Activated CD4-positive, CD25-positive, alpha-beta regulatory T cell treated with anti-CD3 and anti-CD28 coated beads, Interleukin-2, amount 50 U/mL, for 16 hours (primary cell): Measurements from ENCODE around the gene E2F2.
"Not testable (repeated sequence)": the region's sequence is repeated elsewhere in the genome, so short reads cannot be mapped to it uniquely, and the experiment has no call there.

ENCODE experiments used
- DNase-seq: peaks from one replicate; pipeline ENCODE4 v3.0.0-alpha.2; 2020; ENCODE audit warnings: low read depth, low spot score

The E2F2 gene

DNA sequence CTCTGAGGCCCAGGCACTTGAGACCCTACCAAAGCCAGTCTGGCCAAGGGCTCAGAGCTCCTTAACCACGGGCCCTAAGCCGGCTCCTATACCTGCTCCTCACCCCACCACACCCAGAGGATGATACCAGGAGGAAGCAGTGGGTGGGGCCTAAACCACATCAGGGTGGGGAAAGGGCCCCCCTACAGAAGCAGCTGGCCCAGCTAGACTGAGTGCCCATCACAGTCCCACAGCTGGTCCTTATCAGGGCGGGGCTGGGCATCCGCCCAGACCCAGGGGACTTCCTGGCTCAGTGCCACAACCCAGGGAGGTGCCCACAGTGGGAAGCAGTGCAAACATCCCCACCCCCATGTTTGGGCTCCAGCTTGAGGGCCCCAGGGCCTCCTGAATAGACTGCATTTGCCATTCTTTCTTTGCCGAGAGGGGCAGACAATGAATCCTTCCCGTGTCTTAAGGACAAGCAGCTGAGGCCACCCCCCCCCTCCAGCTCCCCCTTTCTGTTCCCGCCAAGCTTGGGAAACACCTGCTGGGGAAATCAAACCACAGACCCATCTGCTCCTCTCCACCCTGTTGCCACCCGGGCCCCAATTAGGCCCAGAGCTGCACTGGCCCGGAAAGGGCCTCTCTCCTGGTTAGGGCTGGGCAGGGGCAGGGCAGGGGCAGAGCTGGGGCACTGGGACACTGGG, 6.2 kb downstream of the E2F2 start:
- no peak for DNase-seq

GRCh38 chr1:23524163-23524562, 6.9 kb downstream of the E2F2 start:
- no peak for DNase-seq

DNA sequence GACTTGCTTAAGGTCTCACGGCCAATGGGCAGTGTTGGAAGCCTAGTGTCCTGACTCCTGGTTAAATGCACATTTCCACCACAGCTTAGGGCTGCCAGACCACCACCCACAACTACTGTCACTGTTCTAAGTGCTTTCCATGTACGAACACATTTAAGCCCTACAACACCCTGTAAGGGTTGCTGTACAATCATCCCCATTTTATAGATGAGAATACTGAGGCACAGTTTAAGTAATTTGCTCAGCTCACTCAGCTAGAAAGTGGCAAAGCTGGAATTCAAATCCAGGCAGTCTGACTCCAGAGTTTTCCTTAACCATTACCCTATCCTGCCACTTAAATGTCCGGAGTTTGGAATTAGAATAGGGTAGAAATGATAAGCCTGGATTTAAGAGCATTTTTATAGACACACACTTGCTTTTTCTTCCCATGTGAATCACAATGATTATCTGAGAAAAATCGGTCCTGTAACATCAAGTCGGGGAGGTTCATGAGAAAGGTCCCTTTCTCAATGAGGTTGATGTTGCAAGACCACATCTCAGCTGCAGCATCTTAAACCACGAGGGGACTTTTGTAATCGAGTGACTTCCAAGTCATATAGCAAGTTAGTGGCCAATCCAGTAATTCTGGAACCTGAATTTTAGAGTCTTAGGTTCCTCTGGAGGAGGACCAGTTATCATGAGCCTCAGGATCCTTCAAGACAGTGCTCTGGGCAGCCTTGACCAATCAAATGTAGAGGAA, 8.6 kb downstream of the E2F2 start:
- no peak for DNase-seq

- DNase-seq = no peak
Measured at GRCh38 chr1:23521588-23521987, 9.4 kb downstream of the E2F2 start.

DNA sequence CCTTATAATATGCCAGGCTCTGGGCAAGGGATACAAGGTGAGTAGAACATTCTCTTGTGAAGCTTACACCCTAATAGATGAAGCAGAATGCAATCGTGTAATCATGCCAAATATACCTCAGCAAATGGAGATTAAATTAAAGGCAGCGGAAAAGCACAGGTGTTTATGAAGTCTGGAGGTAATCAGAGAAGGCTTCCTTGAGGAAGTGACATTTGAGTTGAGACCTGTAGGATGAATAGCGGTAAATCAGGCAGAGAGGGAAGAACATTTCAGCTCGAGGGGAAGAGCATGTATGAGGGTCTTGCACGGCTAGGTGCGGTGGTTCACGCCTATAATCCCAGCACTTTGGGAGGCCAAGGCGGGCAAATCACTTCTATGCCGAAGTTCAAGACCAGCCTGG, 13.5 kb downstream of the E2F2 start:
- DNase-seq = no peak

GRCh38 chr1:23515905-23516304, 15.1 kb downstream of the E2F2 start:
- DNase-seq = no peak

DNA sequence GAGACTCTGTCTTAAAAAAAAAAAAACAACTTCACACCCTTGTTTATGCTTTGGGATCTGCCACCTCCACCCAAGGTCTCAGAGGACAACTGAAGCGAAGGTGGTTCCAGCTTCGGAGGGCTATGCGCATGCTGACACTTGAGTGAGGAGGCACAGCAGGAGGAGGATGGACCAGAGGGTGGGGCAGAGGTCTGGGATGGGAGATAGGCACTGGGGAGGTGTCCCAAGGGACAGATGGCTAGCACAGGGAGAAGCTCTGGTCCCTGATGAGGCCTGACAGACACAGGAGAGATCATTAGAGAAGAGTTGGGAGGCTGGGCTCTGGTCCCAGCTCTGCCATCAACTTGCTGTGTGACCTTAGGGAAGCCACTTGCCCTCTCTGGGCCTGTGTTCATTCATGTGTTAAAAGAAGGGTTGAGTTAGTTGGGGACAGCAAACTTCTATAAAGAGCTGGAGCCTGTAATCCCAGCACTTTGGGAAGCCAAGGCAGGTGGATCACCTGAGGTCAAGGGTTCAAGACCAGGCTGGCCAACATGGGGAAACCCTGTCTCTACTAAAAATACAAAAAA, 16.8 kb downstream of the E2F2 start:
- no peak for DNase-seq

- DNase-seq = no peak
Measured at GRCh38 chr1:23509896-23510295, 21.1 kb downstream of the E2F2 start.

DNA sequence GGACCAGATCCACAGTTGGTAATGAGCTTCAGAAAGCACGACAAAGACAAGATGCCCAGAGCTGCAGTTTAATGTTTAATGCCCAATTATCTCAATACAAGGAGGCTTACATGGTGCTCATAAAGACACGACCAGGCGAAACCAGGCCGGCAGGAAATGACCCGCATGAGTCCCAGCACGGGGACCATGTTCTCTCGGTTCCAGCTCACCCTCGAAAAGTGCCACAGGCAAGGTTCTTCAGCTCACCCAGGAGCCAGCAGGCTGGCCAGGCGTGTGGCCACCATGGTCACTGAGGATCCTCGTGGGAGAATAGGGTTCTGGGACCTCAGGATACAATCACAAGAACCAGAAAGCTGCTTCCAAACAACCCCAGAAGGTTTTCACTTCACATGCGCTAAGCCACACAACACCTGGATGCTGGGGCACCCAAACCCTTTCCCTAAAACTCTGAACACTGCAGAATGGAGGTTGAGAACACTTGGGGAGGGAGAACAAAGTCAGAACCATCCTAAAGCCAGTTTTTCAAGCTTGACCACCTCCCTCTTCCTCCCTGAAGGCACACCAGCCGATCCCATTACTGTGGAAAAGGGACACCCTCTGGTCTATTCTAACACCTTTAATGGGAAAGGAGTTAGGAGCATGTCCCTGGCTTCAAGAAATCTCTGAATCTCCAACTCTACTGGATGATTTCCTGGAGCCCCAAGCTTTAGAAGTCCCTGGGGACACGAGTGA, 24.5 kb downstream of the E2F2 start:
- no peak for DNase-seq

GRCh38 chr1:23505851-23506250, 25.2 kb downstream of the E2F2 start:
- no peak for DNase-seq

DNA sequence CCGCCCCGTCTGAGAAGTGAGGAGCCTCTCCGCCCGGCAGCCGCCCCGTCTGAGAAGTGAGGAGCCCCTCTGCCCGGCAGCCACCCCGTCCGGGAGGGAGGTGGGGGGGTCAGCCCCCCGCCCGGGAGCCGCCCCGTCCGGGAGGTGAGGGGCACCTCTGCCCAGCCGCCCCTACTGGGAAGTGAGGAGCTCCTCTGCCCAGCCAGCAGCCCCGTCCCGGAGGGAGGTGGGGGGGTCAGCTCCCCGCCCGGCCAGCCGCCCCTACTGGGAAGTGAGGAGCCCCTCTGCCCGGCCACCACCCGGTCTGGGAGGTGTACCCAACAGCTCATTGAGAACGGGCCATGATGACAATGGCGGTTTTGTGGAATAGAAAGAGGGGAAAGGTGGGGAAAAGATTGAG, 26.9 kb downstream of the E2F2 start:
- not testable (repeated sequence) for DNase-seq

GRCh38 chr1:23502951-23503350, 28.1 kb downstream of the E2F2 start:
- DNase-seq = no peak

GRCh38 chr1:23500466-23500865, 30.6 kb downstream of the E2F2 start:
- no peak for DNase-seq

DNA sequence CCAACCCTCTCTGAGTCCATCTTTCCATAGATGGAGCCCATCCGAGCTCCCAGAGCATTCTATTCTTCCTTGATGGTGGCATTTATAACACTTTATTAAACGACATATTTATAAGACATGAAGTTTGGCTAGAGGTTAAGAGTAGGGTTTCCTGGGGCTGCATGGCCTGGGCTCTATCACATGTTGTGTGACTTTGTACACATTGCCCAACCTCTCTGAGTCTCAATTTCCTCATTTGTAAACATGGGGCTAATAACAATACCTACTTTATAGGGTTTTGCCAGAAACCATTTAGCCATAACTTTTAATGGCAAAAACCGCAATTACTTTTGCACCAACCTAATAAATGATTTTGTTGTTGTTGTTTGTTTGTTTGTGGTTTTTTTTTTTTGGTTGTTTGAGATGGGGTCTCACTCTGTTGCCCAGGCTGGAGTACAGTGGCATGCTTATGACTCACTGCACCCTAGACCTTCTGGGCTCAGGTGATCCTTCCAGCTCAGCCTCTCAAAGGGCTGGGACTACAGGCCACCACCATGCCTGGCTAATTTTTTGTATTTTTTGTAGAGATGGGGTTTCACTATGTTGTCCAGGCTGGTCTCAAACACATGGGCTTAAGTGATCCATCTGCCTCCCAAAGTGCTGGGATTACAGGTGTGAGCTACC, 33.1 kb downstream of the E2F2 start:
- no peak for DNase-seq

DNA sequence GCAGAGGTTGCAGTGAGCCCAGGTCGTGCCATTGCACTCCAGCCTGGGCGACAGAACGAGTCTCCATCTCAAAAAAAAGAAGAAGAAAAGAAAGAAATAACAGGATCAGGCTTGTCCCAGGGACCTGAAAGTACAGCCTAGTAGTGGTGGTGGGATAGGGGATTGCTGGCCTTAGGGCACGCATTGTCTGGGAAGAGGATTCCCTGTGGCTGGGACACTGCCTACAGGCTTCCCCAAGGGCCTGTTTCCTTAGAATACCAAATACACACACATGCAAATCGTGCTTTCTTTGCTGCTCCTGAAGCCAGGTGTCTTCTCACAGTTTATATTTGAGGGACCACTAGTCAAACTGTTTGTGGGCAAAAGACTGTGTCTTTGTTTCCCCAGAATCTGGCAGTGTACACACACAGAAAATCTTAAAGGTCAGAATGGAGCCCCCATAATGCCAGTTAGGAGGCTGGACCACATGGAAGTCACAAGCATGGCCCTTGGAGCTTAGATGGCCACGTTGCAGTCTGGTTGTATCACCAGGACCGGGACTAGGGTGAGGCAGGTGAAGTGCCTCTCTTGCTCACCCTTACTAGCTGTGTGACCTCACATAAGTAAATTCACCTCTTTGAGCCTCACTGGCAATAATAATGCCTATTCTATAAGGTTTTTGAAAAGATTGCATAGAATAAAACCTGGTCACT, 34.4 kb downstream of the E2F2 start:
- DNase-seq = no peak

GRCh38 chr1:23494836-23495235, 36.2 kb downstream of the E2F2 start:
- not testable (repeated sequence) for DNase-seq

GRCh38 chr1:23492776-23493175, 38.3 kb downstream of the E2F2 start:
- not testable (repeated sequence) for DNase-seq

GRCh38 chr1:23492132-23492720, 38.8 kb downstream of the E2F2 start:
- no peak for DNase-seq

- DNase-seq = no peak
Measured at GRCh38 chr1:23489842-23490241, 41.2 kb downstream of the E2F2 start.

DNA sequence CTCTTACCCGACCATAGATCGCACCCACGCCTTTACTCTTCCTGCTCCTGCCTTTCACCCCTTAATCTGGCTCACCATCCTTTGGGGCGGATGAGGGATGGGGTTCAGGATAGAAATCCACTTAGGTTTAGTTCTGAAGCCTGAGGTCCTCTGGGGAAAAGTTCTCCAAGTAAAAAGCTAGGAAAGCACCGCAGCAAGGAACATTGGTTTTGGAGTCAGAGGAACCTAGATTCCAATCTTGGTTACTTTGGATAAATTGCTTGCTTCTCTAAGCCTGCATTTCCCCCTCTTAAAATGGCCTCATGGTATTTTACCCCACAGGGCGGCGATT, 46.1 kb downstream of the E2F2 start:
- no peak for DNase-seq
